ENCODE measurements around the gene UBE2J2. TPM values are rescaled to one million over a fixed set of nuclear protein-coding genes. Genes with fewer than 3 reads are reported as not detected.

UBE2J2 gene
- polyA plus RNA-seq, 2 of the 4 experiments (the other 2 are of a cell fraction) = 21.2 to 36.2 TPM

DNA sequence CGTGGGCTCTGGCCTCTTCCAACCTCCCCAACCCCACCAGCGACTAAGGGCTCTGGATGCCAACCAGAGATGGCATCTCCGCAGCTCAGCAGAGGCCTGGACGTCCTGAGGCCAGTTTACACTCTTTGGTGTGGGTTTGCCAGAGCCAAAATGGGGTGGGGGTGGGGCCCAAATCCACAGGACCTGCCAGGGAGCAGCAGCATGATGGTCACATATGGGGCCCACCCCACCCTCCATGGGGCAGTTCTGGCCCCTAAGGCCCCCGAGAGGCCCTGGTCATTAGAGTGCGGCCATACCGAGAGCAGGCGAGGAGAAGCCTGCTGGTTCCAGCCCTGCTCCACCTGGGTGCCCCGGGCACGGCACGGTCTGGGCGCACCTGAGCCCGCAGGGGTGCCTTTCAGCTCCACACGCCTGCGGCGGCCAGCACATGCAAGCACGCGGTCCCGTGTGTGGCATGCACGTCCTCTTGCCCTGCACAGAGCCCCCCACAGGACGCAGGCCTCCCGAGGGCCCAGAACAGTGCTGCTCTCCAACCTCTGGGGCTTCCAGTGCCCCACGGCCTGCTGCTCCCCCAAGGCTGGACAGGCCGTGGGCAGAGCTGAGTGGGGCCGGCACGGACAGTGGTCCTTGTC is 31.9 kb downstream of the UBE2J2 start:
- ChIA-PET CTCF (interaction anchor here (2.2 to 9.4 kb wide), 2 partner anchors 50 to 120 kb away, joined by 7 to 46 read pairs; no protein-coding TSS in a partner anchor), POLR2A (no interaction called here)
- Histone ChIP-seq H3K4me2 (no peak overlapping the region), H3K9me3 (no peaks in the 10 kb centered on the region), H3K4me1 (peaks cover 37% of the 10 kb centered on the region), H3K4me3 (no peak overlapping the region), H3K27ac (no peak overlapping the region)
- ATAC-seq = no peak
- WGBS (ENCODE audit: missing lambda C conversion rate) = 80% methylated on average over 1 of the region's 26 CpGs
- DNase-seq (ENCODE audit: low read depth in 1 of 2, low spot score in 1 of 2) = no peak
- TF ChIP-seq HOXB5 (CRISPR knock-in tag; IDR thresholded peaks at IDR 0.05) (no peak), EHMT2 (IDR thresholded peaks at IDR 0.05; ENCODE audit: low read depth) (no peak), RCOR1 (IDR thresholded peaks at IDR 0.05; ENCODE audit: low read depth, low read length) (no peak), NFE2L2 (conservative IDR thresholded peaks at IDR 0.05; ENCODE audit: low read length) (no peak), CBX8 (IDR thresholded peaks at IDR 0.05) (no peak), ZSCAN20 (CRISPR knock-in tag; IDR thresholded peaks at IDR 0.05) (no peak)
- TF ChIP-seq, protein P1, sequence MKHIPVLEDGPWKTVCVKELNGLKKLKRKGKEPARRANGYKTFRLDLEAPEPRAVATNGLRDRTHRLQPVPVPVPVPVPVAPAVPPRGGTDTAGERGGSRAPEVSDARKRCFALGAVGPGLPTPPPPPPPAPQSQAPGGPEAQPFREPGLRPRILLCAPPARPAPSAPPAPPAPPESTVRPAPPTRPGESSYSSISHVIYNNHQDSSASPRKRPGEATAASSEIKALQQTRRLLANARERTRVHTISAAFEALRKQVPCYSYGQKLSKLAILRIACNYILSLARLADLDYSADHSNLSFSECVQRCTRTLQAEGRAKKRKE (CRISPR knock-in tag; IDR thresholded peaks at IDR 0.05; ENCODE audit: low read depth) = no peak
- TF ChIP-seq, protein P2, sequence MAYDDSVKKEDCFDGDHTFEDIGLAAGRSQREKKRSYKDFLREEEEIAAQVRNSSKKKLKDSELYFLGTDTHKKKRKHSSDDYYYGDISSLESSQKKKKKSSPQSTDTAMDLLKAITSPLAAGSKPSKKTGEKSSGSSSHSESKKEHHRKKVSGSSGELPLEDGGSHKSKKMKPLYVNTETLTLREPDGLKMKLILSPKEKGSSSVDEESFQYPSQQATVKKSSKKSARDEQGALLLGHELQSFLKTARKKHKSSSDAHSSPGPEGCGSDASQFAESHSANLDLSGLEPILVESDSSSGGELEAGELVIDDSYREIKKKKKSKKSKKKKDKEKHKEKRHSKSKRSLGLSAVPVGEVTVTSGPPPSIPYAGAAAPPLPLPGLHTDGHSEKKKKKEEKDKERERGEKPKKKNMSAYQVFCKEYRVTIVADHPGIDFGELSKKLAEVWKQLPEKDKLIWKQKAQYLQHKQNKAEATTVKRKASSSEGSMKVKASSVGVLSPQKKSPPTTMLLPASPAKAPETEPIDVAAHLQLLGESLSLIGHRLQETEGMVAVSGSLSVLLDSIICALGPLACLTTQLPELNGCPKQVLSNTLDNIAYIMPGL (CRISPR knock-in tag; IDR thresholded peaks at IDR 0.05; ENCODE audit: borderline replicate concordance) = no peak
- no peak for FAIRE-seq

DNA sequence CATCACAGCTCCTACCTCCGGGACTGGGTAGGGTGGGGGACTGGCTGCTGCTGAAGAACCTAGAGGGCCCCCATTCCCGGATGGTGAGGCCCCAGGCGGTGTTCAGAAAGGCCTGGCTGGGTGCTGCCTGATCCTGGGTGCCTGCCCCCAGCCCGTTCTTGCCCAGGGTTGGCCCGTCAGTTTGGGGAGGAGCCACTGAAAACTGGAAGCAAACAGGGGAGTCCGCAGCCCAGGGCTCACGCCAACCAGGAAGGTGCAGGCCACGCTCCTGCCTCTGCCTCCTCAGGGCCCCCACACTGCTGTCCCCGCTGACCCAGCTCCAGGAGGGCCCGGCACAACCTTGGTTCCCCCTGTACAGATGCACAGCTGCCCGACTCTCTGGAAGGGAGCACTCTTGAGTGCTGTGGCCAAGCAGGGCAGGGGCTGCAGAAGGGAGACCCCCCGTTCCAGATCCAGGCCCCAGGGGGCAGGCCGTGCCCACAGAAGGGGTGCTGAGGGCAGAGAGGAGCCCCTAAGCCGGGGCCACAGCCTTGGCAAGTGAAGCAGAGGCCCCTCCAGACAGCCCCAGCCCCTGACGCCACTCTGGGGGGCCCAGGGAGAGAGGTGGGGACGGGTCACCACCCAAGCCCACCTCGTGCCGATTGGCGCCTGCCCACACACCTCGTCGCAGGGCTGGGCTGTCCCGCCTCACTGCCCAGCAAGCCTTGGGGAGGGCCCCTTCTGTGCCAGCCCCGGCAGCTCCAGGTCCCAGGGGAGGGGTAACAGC is 32.6 kb downstream of the UBE2J2 start:
- Histone ChIP-seq H3K4me2 (no peak overlapping the region), H3K4me3 (no peak overlapping the region), H3K9me3 (no peaks in the 10 kb centered on the region), H3K4me1 (peaks cover 37% of the 10 kb centered on the region), H3K27ac (no peak overlapping the region)
- FAIRE-seq (no peak), ATAC-seq (peak in 1 of 2 experiments; percentile 11; a peak in 3 of 6 replicates), DNase-seq (ENCODE audit: low read depth in 1 of 2, low spot score in 1 of 2) (no peak)
- 59% methylated on average over 9 of the region's 23 CpGs for WGBS (ENCODE audit: missing lambda C conversion rate)
- TF ChIP-seq SREBF2 (IDR thresholded peaks at IDR 0.05) = no peak
- no peak for TF ChIP-seq TFCP2L1 (CRISPR knock-in tag; IDR thresholded peaks at IDR 0.05)
- TF ChIP-seq ZC3H11A (IDR thresholded peaks at IDR 0.05) = no peak
- TF ChIP-seq POLR2AphosphoS2 (conservative IDR thresholded peaks at IDR 0.05; ENCODE audit: low read length) = no peak
- TF ChIP-seq POLR2A (IDR thresholded peaks at IDR 0.05; ENCODE audit: low read length) = no peak
- no peak for TF ChIP-seq MAFK (IDR thresholded peaks at IDR 0.05; ENCODE audit: partially characterized antibody)
- TF ChIP-seq ZNF302 (CRISPR knock-in tag; IDR thresholded peaks at IDR 0.05) = no peak
- no peak for TF ChIP-seq RFX5 (IDR thresholded peaks at IDR 0.05)
- no peak for TF ChIP-seq HEYL (CRISPR knock-in tag; IDR thresholded peaks at IDR 0.05)
- no peak for TF ChIP-seq JUN (IDR thresholded peaks at IDR 0.05)
- TF ChIP-seq PHF8 (IDR thresholded peaks at IDR 0.05; ENCODE audit: borderline replicate concordance, low read depth) = no peak
- no peak for TF ChIP-seq CHD4 (IDR thresholded peaks at IDR 0.05; ENCODE audit: borderline replicate concordance)
- TF ChIP-seq JUNB (IDR thresholded peaks at IDR 0.05) = no peak
- no peak for TF ChIP-seq KDM5A (IDR thresholded peaks at IDR 0.05)
- TF ChIP-seq BHLHE40 (IDR thresholded peaks at IDR 0.05; ENCODE audit: low read depth, low read length) = no peak
- no peak for TF ChIP-seq ZFP36 (IDR thresholded peaks at IDR 0.05; ENCODE audit: borderline replicate concordance, partially characterized antibody)
- TF ChIP-seq HDAC2 (IDR thresholded peaks at IDR 0.05) = no peak
- TF ChIP-seq EP300 (IDR thresholded peaks at IDR 0.05) = no peak
- TF ChIP-seq NFE2L2 (conservative IDR thresholded peaks at IDR 0.05; ENCODE audit: low read length) = no peak
- ChIA-PET POLR2A (no interaction called here), CTCF (interaction anchor here (9.4 kb wide), 1 partner anchor 119 kb away, joined by 46 read pairs; no protein-coding TSS in a partner anchor)
